CD4-positive, alpha-beta memory T cell (primary cell): ENCODE measurements around the gene DDX10. TPM values are rescaled to one million over a fixed set of nuclear protein-coding genes. Genes with fewer than 3 reads are reported as not detected.
A peak's percentile ranks its signal among the peaks of the same experiment; 100 is the strongest.

Experiments used
- CTCF ChIA-PET: fragments of 350-600 bp; sonication (Branson Sonifier 250); formaldehyde crosslinking; loops from one replicate; lab custom pipeline; 2021; ENCODE audit warnings: inconsistent platforms; ENCODE audit not compliant: partially characterized antibody; lab: Charles Lee
- POLR2A ChIA-PET: fragments of 350-600 bp; sonication (Branson Sonifier 250); formaldehyde crosslinking; loops from one replicate; lab custom pipeline; 2021; ENCODE audit not compliant: partially characterized antibody; lab: Charles Lee
- DNase-seq, 5 donors: peaks; one replicate each; pipeline versions ENCODE4 v3.0.0 to v3.0.0-alpha.2; 2020 to 2022; ENCODE audit warnings: mixed read lengths in 1 of 5
- H3K27ac ChIP-seq: one replicate; pipeline ENCODE4 v1.7.0; 2013; ENCODE audit warnings: low read depth, low read length
- H3K27me3 ChIP-seq: 2 replicates; pipeline ENCODE4 v1.7.0; 2013; ENCODE audit warnings: mild to moderate bottlenecking, low read length, moderate library complexity; ENCODE audit not compliant: insufficient read depth
- H3K36me3 ChIP-seq: 2 replicates; pipeline ENCODE4 v1.7.0; 2013; ENCODE audit warnings: mild to moderate bottlenecking, low read length, moderate library complexity; ENCODE audit not compliant: insufficient read depth
- H3K4me1 ChIP-seq: 2 replicates; pipeline ENCODE4 v1.7.0; 2013; ENCODE audit warnings: mild to moderate bottlenecking, low read length, moderate library complexity; ENCODE audit not compliant: insufficient read depth
- H3K4me3 ChIP-seq, 2 donors: one replicate each; pipeline ENCODE4 v1.7.0; 2013; ENCODE audit warnings: low read length in 2 of 2, mild to moderate bottlenecking in 1 of 2
- H3K9me3 ChIP-seq, 2 donors: one replicate each; pipeline ENCODE4 v1.7.0; 2013; ENCODE audit warnings: low read length in 2 of 2, control low read depth in 1 of 2; ENCODE audit not compliant: control insufficient read depth in 1 of 2
- H3K27ac Mint-ChIP-seq, 7 donors: one replicate each; pipeline ENCODE4 v1.8.0; 2020 to 2021; ENCODE audit warnings: mixed read lengths in 7 of 7, mild to moderate bottlenecking in 6 of 7, inconsistent platforms in 3 of 7, moderate library complexity in 3 of 7
- H3K27me3 Mint-ChIP-seq, 2 donors: one replicate each; pipeline ENCODE4 v1.8.0; 2020 to 2021; ENCODE audit warnings: mixed read lengths in 2 of 2
- H3K36me3 Mint-ChIP-seq, 2 donors: one replicate each; pipeline ENCODE4 v1.8.0; 2020 to 2021; ENCODE audit warnings: mixed read lengths in 2 of 2, inconsistent platforms in 1 of 2, mild to moderate bottlenecking in 1 of 2
- H3K4me1 Mint-ChIP-seq, 4 donors: one replicate each; pipeline ENCODE4 v1.8.0; 2020 to 2021; ENCODE audit warnings: mixed read lengths in 4 of 4, mild to moderate bottlenecking in 1 of 4
- H3K4me3 Mint-ChIP-seq, 8 donors: one replicate each; pipeline ENCODE4 v1.8.0; 2020 to 2021; ENCODE audit warnings: mixed read lengths in 8 of 8, mild to moderate bottlenecking in 7 of 8, moderate library complexity in 6 of 8, inconsistent platforms in 3 of 8
- H3K9me3 Mint-ChIP-seq, 8 donors: one replicate each; pipeline ENCODE4 v1.8.0; 2020 to 2021; ENCODE audit warnings: mixed read lengths in 8 of 8, mild to moderate bottlenecking in 5 of 8, inconsistent platforms in 3 of 8, moderate library complexity in 1 of 8
- intact Hi-C: fragments of 100-400 bp; cut with micrococcal nuclease; formaldehyde crosslinking; loops from one replicate; pipeline ENCODE4 v1.15.1; 2023
- polyA plus RNA-seq, 2 donors: library from polyadenylated mRNA; unstranded; fragments of 300-500 nt; fragmentation: Illumina TruSeq; gene quantifications; one replicate each; pipeline ENCODE4 v1.2.3, GENCODE V29; 2021
- total RNA-seq, 2 experiments: library from RNA; stranded (reverse); gene quantifications; one replicate each; pipeline ENCODE4 v1.2.3, GENCODE V29; 2021

The DDX10 gene
- total and polyA plus RNA-seq, 4 experiments from 2014 or later = 15.7 to 18.2 (median 16.7) TPM

DNA sequence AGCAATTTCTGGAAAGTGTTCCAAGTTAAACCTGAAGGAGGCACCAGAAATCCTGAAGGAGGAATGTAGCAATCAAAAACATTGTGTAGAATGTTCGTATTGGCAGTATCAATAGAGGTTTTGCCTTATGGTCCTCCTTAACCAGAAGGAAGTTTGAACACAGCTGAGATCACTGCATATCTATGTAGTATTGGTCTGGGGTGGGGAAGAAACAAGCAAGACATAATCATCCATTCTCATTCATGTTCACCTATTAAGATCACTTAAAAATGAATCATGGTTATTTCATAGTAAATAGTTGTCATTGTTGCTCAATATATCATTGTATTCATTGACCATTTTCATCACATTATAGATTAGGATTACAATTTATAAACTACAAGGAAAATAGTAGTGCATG, 160.5 kb downstream of the DDX10 start:
- H3K4me3 Mint-ChIP-seq = no peak overlapping the region
- DNase-seq = no peak
- no peaks in the 10 kb centered on the region for H3K27me3 ChIP-seq
- no peak overlapping the region for H3K4me3 ChIP-seq
- no peaks in the 10 kb centered on the region for H3K36me3 ChIP-seq
- no peaks in the 10 kb centered on the region for H3K27me3 Mint-ChIP-seq
- ChIA-PET CTCF (no interaction called here), POLR2A (no interaction called here)
- H3K4me1 Mint-ChIP-seq = peaks cover 6 to 14% (median 11%) of the 10 kb centered on the region in 4 donors
- no peaks in the 10 kb centered on the region for H3K4me1 ChIP-seq
- H3K27ac Mint-ChIP-seq = no peak overlapping the region
- H3K9me3 ChIP-seq = no peaks in the 10 kb centered on the region
- intact Hi-C loops = no loop called here
- H3K9me3 Mint-ChIP-seq = peaks cover 0 to 7% (median 0%) of the 10 kb centered on the region in 8 donors
- H3K27ac ChIP-seq = no peak overlapping the region
- H3K36me3 Mint-ChIP-seq = peaks cover 1 to 5% of the 10 kb centered on the region in 2 donors

DNA sequence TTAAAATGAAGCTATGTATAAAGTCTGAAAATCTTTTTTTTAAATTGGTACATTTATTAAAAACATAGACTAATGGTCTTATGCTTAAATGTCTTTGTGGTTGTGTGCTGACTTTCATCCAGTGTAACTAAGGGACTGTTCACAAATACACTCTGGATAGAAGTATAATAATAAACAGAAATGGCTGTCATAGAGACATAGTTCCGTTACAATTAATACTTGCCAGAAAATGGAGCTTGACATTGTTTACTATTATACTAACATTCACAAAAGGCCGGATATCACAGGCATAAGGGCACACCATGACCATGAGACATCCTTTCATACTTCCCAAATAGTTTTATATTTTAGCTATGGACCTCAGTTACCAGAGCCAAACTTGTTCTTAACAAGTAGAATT, 161.3 kb downstream of the DDX10 start:
- intact Hi-C loops = no loop called here
- no peak for DNase-seq
- ChIA-PET CTCF (interaction anchor here (0.6 kb wide), 1 partner anchor 22 kb away, joined by 3 read pairs; no protein-coding TSS in a partner anchor), POLR2A (no interaction called here)
- H3K4me1 ChIP-seq = no peaks in the 10 kb centered on the region
- H3K4me3 Mint-ChIP-seq = no peak overlapping the region
- no peaks in the 10 kb centered on the region for H3K36me3 ChIP-seq
- peaks cover 8 to 17% (median 13%) of the 10 kb centered on the region in 4 donors for H3K4me1 Mint-ChIP-seq
- no peaks in the 10 kb centered on the region for H3K27me3 Mint-ChIP-seq
- H3K27ac Mint-ChIP-seq = no peak overlapping the region
- no peaks in the 10 kb centered on the region for H3K27me3 ChIP-seq
- no peaks in the 10 kb centered on the region for H3K9me3 ChIP-seq
- no peak overlapping the region for H3K4me3 ChIP-seq
- H3K9me3 Mint-ChIP-seq = peaks cover 0 to 7% (median 0%) of the 10 kb centered on the region in 8 donors
- no peak overlapping the region for H3K27ac ChIP-seq
- peaks cover 1 to 5% of the 10 kb centered on the region in 2 donors for H3K36me3 Mint-ChIP-seq

DNA sequence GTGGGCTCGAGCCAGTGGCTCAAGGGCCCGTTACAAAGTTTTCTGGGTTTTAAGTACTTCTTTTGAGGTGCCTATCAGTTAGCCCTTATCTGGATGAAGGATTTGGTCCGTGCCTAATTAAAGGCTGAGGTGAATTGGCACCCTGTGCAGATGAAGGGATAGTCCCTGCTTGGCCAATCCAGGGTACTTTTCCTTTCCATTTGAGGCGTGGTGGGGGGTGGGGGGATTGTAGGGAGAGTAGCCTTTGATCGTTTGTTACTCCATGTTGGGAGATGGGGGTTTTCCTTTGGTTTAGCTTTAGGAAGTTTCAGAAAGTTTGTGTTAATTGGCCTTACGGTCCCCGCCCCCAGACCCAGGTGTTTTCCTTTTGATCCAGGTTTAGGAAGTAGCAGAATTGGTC, 170.8 kb downstream of the DDX10 start:
- no peaks in the 10 kb centered on the region for H3K4me1 ChIP-seq
- intact Hi-C loops = no loop called here
- CTCF ChIA-PET = no interaction called here
- H3K27ac ChIP-seq = no peak overlapping the region
- POLR2A ChIA-PET = no interaction called here
- H3K9me3 ChIP-seq = no peaks in the 10 kb centered on the region
- Mint-ChIP-seq H3K4me3 (no peak overlapping the region), H3K36me3 (peaks cover 24 to 28% of the 10 kb centered on the region in 2 donors), H3K27ac (no peak overlapping the region), H3K27me3 (no peaks in the 10 kb centered on the region), H3K9me3 (no peaks in the 10 kb centered on the region), H3K4me1 (peaks cover 2 to 9% (median 7%) of the 10 kb centered on the region in 4 donors)
- peaks cover 8% of the 10 kb centered on the region for H3K36me3 ChIP-seq
- no peak overlapping the region for H3K4me3 ChIP-seq
- no peaks in the 10 kb centered on the region for H3K27me3 ChIP-seq
- no peak for DNase-seq

DNA sequence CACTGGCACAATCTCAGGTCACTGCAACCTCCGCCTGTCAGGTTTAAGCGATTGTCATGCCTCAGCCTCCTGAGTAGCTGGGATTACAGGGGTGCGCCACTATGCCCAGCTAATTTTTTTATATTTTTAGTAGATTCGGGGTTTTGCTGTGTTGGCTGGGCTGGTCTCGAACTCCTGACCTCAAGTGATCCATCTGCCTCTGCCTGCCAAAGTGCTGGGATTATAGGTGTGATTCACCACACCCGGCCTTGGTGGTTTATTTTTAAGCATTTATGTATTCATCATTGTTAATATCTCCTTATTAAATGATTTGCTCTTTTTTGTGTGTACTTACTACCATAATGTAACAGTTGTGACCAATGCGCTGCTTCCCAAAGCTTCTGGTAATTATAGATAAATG, 171.7 kb downstream of the DDX10 start:
- Histone ChIP-seq H3K36me3 (peaks cover 8% of the 10 kb centered on the region), H3K27me3 (no peaks in the 10 kb centered on the region), H3K4me1 (no peaks in the 10 kb centered on the region), H3K4me3 (no peak overlapping the region), H3K9me3 (no peaks in the 10 kb centered on the region), H3K27ac (no peak overlapping the region)
- Mint-ChIP-seq H3K27me3 (no peaks in the 10 kb centered on the region), H3K4me3 (no peak overlapping the region), H3K36me3 (peaks cover 31 to 37% of the 10 kb centered on the region in 2 donors), H3K4me1 (peaks cover 3 to 12% (median 7%) of the 10 kb centered on the region in 4 donors), H3K9me3 (no peaks in the 10 kb centered on the region), H3K27ac (peak overlapping the region in 1 of 7 donors; percentile 31)
- POLR2A ChIA-PET = no interaction called here
- CTCF ChIA-PET = no interaction called here
- no peak for DNase-seq
- intact Hi-C loops = no loop called here

DNA sequence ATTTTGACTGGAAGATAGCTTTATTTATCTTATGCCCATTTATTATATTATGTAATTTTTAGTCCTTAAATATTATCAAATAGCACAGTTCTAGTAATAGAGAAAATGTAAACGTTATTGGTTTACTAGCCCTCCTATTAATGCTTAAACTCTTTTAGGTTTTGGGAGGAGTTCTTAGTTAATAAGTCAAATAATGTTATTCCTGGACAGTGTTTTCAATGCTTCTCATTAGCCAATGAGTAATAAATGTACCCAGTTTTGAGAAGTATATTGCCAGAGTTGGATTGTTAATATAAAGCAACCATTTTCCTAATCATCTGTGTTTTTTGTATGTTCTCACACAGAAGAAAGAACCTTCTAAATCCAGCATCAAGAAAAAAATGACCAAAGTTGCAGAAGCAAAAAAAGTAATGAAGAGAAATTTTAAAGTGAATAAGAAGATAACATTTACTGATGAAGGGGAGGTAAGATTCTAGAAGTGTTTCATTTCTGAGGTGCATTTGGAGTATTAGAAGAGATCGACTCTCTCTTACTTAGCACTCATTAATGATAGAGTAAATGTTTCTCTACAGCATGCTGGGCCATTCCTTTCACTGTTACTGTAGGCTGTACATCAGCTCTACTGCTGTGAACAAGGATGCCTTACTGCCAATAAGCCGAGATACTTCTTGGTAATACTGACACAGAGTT, 173.4 kb downstream of the DDX10 start:
- CTCF ChIA-PET = no interaction called here
- Histone ChIP-seq H3K4me1 (no peaks in the 10 kb centered on the region), H3K27ac (no peak overlapping the region), H3K27me3 (no peaks in the 10 kb centered on the region), H3K9me3 (no peaks in the 10 kb centered on the region), H3K36me3 (peaks cover 8% of the 10 kb centered on the region), H3K4me3 (no peak overlapping the region)
- no peak overlapping the region for H3K4me3 Mint-ChIP-seq
- intact Hi-C loops = no loop called here
- POLR2A ChIA-PET = no interaction called here
- peaks cover 37 to 42% of the 10 kb centered on the region in 2 donors for H3K36me3 Mint-ChIP-seq
- DNase-seq = no peak
- H3K27me3 Mint-ChIP-seq = no peaks in the 10 kb centered on the region
- H3K9me3 Mint-ChIP-seq = no peaks in the 10 kb centered on the region
- H3K27ac Mint-ChIP-seq = no peak overlapping the region
- H3K4me1 Mint-ChIP-seq = peaks cover 3 to 12% (median 7%) of the 10 kb centered on the region in 4 donors

DNA sequence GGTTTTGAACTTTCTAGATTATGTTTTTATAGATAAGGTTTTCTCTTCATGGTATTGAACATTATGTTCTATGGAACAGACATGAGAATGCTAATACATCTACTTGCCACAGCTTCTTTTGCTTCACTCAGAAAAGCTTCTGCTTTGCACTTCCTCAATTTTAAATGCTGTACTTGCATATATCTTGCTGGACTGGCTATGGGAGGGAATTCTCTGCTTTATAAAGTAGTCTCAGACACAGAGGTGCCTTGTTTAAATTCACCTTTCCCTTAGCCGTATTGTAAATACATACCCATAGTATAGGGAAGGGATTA, 173.9 kb downstream of the DDX10 start:
- Mint-ChIP-seq H3K27me3 (no peaks in the 10 kb centered on the region), H3K27ac (peak overlapping the region in 1 of 7 donors; percentile 14), H3K9me3 (no peaks in the 10 kb centered on the region), H3K4me1 (peaks cover 3 to 10% (median 7%) of the 10 kb centered on the region in 4 donors), H3K4me3 (no peak overlapping the region), H3K36me3 (peaks cover 38 to 44% of the 10 kb centered on the region in 2 donors)
- Histone ChIP-seq H3K4me3 (no peak overlapping the region), H3K36me3 (peaks cover 8% of the 10 kb centered on the region), H3K4me1 (no peaks in the 10 kb centered on the region), H3K27ac (no peak overlapping the region), H3K27me3 (no peaks in the 10 kb centered on the region), H3K9me3 (no peaks in the 10 kb centered on the region)
- ChIA-PET POLR2A (no interaction called here), CTCF (no interaction called here)
- no peak for DNase-seq
- intact Hi-C loops = no loop called here

DNA sequence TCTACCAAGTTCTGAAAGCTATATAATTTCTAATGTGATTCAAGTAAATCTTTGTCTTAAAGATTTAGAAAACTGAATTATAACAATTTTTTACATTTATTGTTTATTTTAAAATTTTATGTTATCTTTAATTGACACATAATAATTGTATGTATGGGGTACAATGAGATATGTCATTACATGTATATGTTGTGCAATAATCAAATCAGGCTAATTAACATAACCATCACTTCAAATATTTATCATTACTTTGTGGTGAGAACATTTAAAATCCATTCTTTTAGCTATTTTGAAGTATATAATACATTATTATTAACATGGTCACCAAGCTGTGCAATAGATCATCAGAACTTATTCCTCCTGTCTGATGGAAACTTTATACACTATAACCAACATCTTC, 181.1 kb downstream of the DDX10 start:
- Mint-ChIP-seq H3K36me3 (peaks cover 17 to 32% of the 10 kb centered on the region in 2 donors), H3K4me3 (no peak overlapping the region), H3K27ac (no peak overlapping the region), H3K4me1 (no peaks in the 10 kb centered on the region), H3K9me3 (no peaks in the 10 kb centered on the region), H3K27me3 (no peaks in the 10 kb centered on the region)
- H3K27me3 ChIP-seq = no peaks in the 10 kb centered on the region
- CTCF ChIA-PET = no interaction called here
- H3K4me3 ChIP-seq = no peak overlapping the region
- intact Hi-C loops = no loop called here
- no peaks in the 10 kb centered on the region for H3K9me3 ChIP-seq
- no peaks in the 10 kb centered on the region for H3K36me3 ChIP-seq
- DNase-seq = no peak
- POLR2A ChIA-PET = no interaction called here
- H3K27ac ChIP-seq = no peak overlapping the region
- no peaks in the 10 kb centered on the region for H3K4me1 ChIP-seq
